GOT3 (cell line): ENCODE measurements around the gene SSU72.
A peak's percentile ranks its signal among the peaks of the same experiment; 100 is the strongest.
"Not testable (repeated sequence)": the region's sequence is repeated elsewhere in the genome, so short reads cannot be mapped to it uniquely, and the experiment has no call there.

Experiments
- DNase-seq: peaks from one replicate; lab custom pipeline; 2025; ENCODE audit warnings: mixed read lengths; lab: John Stamatoyannopoulos, UW

Gene SSU72

GRCh38 chr1:1505366-1505798 is 69.3 kb downstream of the SSU72 start:
- DNase-seq: not testable (repeated sequence)

- peak; percentile 11 for DNase-seq
Observed at GRCh38 chr1:1504777-1505365, 69.8 kb downstream of the SSU72 start.

GRCh38 chr1:1495461-1495975 is 79.1 kb downstream of the SSU72 start:
- DNase-seq: not testable (repeated sequence)

GRCh38 chr1:1494311-1494710 is 80.4 kb downstream of the SSU72 start:
- DNase-seq: not testable (repeated sequence)
